GM20000 (cell line): Measurements from ENCODE around the gene POU3F1.

Experiments
- DNase-seq: peaks from one replicate; pipeline ENCODE4 v3.0.0; 2012; ENCODE audit warnings: low spot score
- TF ChIP-seq, protein P1 (sequence below): IDR thresholded peaks from 2 replicates; pipeline ENCODE4 v1.5.1; 2012; ENCODE audit warnings: mild to moderate bottlenecking, control low read depth; ENCODE audit errors: extremely low read depth, missing control alignments

The POU3F1 gene

DNA sequence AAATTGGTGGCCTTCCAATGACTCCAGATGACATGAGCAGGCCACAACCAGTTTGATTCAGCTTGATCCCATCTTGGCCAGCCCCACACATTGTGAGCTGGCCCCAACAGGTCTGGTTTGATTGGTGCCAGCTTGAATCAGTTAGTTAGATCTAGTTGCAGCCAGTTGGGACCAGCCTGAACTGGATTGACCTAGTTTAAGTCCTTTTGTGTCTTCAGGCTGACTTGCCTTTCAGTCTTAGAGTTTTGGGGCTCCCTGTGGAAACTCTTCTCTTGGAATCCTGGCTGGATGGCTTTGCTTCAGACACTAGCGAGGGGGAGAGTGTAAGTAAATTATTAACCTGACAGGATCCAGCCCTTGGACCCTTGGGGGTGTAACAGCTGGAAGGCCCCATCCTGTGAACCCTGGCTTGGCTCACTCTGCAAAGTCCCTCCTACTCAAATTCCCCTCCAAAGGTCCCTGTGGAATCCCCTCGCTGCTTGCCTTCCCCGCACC, 36.2 kb upstream of the POU3F1 start:
- DNase-seq = no peak
- TF ChIP-seq, protein P1, sequence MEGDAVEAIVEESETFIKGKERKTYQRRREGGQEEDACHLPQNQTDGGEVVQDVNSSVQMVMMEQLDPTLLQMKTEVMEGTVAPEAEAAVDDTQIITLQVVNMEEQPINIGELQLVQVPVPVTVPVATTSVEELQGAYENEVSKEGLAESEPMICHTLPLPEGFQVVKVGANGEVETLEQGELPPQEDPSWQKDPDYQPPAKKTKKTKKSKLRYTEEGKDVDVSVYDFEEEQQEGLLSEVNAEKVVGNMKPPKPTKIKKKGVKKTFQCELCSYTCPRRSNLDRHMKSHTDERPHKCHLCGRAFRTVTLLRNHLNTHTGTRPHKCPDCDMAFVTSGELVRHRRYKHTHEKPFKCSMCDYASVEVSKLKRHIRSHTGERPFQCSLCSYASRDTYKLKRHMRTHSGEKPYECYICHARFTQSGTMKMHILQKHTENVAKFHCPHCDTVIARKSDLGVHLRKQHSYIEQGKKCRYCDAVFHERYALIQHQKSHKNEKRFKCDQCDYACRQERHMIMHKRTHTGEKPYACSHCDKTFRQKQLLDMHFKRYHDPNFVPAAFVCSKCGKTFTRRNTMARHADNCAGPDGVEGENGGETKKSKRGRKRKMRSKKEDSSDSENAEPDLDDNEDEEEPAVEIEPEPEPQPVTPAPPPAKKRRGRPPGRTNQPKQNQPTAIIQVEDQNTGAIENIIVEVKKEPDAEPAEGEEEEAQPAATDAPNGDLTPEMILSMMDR = no peak

DNA sequence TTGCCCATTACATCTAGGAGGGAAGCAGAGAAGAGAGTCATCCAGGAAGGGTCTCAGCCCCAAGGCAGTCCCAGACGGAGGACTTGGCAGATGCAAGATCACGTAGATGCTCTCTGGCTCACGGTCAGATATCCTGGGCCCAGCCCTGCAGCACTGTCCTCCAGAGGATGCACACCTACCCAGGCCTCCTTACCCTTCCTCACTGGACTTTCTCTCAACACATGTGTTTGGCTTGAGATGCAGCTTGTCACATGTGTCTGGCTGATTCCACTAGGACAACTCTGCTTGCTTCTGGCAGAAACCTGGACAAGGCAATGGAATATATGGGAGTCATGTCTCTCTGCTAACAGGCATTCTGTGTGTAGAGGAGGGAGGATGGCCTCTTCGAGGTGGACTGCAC, 32.4 kb upstream of the POU3F1 start:
- DNase-seq = no peak
- TF ChIP-seq, protein P1 = no peak

DNA sequence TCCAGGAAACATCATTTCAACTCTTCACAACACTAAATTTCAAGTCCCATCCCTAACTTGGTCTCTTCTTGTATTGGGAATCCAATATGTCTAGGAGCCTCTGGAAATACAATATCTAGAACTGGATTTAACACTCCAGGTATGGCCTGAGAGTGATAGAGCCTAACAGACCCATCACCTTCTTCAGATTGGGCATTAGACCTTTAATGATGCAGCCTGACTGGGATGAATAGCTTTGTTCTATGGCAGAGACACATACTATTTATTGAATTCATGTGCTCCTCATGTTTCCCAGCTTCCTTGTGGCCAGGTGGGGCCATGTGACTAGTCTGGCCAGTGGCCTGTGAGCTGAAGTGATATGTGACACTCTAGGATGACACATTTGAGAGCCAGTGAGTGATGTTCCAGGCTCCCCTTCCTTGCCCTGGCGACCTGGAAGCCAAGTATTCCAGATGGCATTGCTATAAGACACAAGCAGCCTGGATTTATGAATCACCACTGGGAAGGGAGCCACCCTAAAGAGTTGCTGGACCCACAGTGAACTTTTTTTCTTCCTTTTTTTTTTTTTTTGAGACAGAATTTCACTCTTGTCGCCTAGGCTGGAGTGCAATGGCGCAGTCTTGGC, 31.0 kb upstream of the POU3F1 start:
- DNase-seq = no peak
- TF ChIP-seq, protein P1 = no peak

DNA sequence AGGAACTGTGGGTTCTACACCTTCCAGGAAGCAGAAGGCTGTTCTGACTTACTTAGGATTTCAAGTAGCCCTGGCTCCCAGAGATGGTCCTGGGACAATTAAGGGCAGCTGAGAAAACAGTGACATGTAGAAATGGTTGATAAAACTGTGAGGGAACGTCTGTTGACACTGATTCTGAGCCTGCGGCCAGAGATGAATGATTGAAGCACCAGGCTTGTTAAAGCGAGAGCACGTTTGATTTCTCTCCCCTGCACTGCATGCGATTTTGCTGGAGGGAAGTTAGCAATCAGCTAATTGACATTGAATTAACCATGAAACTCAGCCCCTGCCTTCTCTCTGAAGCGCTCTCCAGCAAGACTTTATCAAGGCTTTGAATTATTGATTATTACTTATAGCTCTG, 29.9 kb upstream of the POU3F1 start:
- TF ChIP-seq, protein P1 = no peak
- no peak for DNase-seq

DNA sequence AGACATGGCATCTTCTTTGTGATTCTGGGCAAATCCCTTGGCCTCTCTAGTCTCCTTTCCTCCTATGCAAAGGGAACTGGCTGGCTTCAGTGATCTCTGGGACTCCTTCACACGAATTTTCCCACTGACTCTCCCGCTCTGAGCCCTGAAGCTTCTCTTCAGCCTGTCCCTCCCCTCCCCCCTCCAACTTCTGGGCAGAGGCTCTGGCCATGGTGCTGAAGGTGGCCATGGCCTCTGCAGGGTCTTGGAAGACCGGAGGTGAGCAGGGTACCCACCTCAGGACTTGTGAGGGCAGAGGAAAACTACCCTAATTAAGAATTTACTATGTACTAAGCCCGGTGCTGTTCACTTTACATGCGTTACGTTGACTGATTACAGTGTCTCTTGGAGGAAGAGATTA, 29.4 kb upstream of the POU3F1 start:
- DNase-seq = no peak

DNA sequence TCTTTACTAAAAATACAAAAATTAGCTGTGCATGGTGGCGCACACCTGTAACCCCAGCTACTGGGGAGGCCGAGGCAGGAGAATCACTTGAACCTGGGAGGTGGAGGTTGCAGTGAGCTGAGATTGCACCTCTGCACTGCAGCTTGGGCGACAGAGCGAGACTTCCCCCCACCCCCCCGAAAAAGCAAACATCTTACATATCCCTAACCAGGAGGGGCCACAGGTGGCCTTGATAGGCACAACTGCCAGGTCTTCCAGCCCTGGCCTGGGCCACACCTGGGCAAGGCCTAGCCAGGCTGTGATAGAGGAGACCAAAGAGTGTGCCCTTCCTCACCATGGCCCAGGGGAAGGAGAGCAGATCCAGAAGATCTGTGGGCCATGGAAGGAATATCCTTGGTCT, 28.6 kb upstream of the POU3F1 start:
- no peak for DNase-seq
- TF ChIP-seq, protein P1 = no peak

More for the DNA sequence above, 29.4 kb upstream of the POU3F1 start:
- TF ChIP-seq, protein P1 = no peak

DNA sequence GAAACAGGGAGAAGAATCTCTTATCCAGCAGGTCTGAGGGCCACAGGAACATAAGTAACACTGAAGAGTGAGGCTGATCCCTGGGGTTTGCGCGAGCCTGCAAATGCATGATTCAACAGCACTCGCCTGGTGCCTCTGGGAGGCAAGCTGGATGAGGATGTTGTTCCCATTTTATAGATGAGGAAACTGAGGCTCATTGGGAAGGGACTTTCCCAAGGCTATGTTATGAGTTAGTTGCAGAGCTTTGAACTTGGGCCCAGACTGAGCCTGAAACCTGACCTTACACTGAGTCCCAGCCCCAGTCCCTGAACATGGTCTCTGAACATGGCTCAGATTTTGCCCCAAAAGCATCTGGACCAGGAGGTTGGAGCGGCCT, 27.7 kb upstream of the POU3F1 start:
- TF ChIP-seq, protein P1 = no peak
- DNase-seq = no peak
